Prostate gland (tissue), 2 donors: Measurements from ENCODE around the gene EDAR.

Experiments
- POLR2AphosphoS5 ChIP-seq: sonication (generic); formaldehyde crosslinking; IDR thresholded peaks from one replicate; pipeline ENCODE4 v1.6.1; 2017; ENCODE audit warnings: antibody characterized with exemption
- TF ChIP-seq, protein P1 (sequence below), 4 experiments: fragments of 200-600 bp in 2 of 4; fragments of 450-650 bp in 2 of 4; sonication (generic) in 2 of 4; IDR thresholded peaks; 1 replicate in 3 of 4; 2 replicates in 1 of 4; pipeline ENCODE4 v1.5.1; 2016 to 2019; ENCODE audit warnings: antibody characterized with exemption in 4 of 4, mild to moderate bottlenecking in 2 of 4, moderate library complexity in 2 of 4

DNA sequence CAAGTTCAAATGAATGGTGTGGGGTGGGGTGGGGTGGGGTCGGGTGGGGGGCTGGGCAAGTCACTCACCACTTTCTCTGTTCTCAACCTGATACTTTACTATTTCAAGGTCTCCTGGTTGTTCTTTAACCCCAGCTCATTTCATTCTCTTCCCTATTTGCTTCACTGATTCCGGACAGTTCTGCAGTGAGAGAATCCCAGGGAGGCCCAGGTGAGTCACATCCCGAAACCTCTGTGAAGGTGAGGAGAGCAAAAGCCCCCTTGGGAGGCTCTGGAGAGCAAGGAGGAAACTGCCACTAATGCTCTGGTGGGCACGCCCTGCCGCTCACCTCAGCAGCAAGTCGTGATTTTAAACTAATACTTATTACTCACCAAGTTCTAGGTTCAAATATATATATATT lies 8.9 kb downstream of the EDAR start:
- TF ChIP-seq, protein P1, sequence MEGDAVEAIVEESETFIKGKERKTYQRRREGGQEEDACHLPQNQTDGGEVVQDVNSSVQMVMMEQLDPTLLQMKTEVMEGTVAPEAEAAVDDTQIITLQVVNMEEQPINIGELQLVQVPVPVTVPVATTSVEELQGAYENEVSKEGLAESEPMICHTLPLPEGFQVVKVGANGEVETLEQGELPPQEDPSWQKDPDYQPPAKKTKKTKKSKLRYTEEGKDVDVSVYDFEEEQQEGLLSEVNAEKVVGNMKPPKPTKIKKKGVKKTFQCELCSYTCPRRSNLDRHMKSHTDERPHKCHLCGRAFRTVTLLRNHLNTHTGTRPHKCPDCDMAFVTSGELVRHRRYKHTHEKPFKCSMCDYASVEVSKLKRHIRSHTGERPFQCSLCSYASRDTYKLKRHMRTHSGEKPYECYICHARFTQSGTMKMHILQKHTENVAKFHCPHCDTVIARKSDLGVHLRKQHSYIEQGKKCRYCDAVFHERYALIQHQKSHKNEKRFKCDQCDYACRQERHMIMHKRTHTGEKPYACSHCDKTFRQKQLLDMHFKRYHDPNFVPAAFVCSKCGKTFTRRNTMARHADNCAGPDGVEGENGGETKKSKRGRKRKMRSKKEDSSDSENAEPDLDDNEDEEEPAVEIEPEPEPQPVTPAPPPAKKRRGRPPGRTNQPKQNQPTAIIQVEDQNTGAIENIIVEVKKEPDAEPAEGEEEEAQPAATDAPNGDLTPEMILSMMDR (IDR thresholded peaks at IDR 0.05) = no peak
- TF ChIP-seq POLR2AphosphoS5 = no peak
